Astrocyte (in vitro differentiated cells and primary cell): ENCODE data around the gene TPT1. TPM values are rescaled to one million over a fixed set of nuclear protein-coding genes. Genes with fewer than 3 reads are reported as not detected.
A peak's percentile ranks its signal among the peaks of the same experiment; 100 is the strongest.
"Not testable (repeated sequence)": the region's sequence is repeated elsewhere in the genome, so short reads cannot be mapped to it uniquely, and the experiment has no call there.

ENCODE experiments used
- DNase-seq: peaks from one replicate; pipeline ENCODE4 v3.0.0-alpha.2; 2010; ENCODE audit warnings: low read depth
- FAIRE-seq: peaks from 2 replicates; lab custom pipeline; 2011; peaks lifted over from hg19 to GRCh38; lab: Jason Lieb, UNC
- H2AFZ ChIP-seq: 2 replicates; pipeline ENCODE4 v1.6.0; 2012; ENCODE audit warnings: low read depth, low read length, inconsistent platforms
- H3K27ac ChIP-seq: 2 replicates; pipeline ENCODE4 v1.5.1; 2011; ENCODE audit warnings: low read depth, low read length, inconsistent platforms
- H3K27me3 ChIP-seq: 2 replicates; pipeline ENCODE4 v1.6.0; 2011; ENCODE audit warnings: low read length, inconsistent platforms; ENCODE audit not compliant: insufficient read depth
- H3K36me3 ChIP-seq: 2 replicates; pipeline ENCODE4 v1.5.1; 2011; ENCODE audit warnings: low read length, inconsistent platforms; ENCODE audit not compliant: insufficient read depth
- H3K4me1 ChIP-seq: 2 replicates; pipeline ENCODE4 v1.5.1; 2011; ENCODE audit warnings: low read length, inconsistent platforms; ENCODE audit not compliant: insufficient read depth
- H3K4me2 ChIP-seq: 2 replicates; pipeline ENCODE4 v1.6.0; 2012; ENCODE audit warnings: low read length, inconsistent platforms
- H3K4me3 ChIP-seq: 2 replicates; pipeline ENCODE4 v1.5.1; 2011; ENCODE audit warnings: low read depth, mild to moderate bottlenecking, low read length, inconsistent platforms; ENCODE audit not compliant: insufficient read depth
- H3K79me2 ChIP-seq: 2 replicates; pipeline ENCODE4 v1.6.0; 2012; ENCODE audit warnings: mild to moderate bottlenecking, low read length, inconsistent platforms; ENCODE audit not compliant: insufficient read depth
- H3K9ac ChIP-seq: 2 replicates; pipeline ENCODE4 v1.6.0; 2012; ENCODE audit warnings: mild to moderate bottlenecking, low read length, inconsistent platforms
- H3K9me3 ChIP-seq: 2 replicates; pipeline ENCODE4 v1.5.1; 2012; ENCODE audit warnings: low read depth, mild to moderate bottlenecking, low read length, inconsistent platforms; ENCODE audit not compliant: insufficient read depth
- H4K20me1 ChIP-seq: 2 replicates; pipeline ENCODE4 v1.6.0; 2012; ENCODE audit warnings: low read length, inconsistent platforms; ENCODE audit not compliant: insufficient read depth
- H3K27ac Mint-ChIP-seq: one replicate; pipeline ENCODE4 v1.8.0; 2021; ENCODE audit warnings: mild to moderate bottlenecking, mixed read lengths; ENCODE audit not compliant: unreplicated experiment
- H3K27me3 Mint-ChIP-seq: one replicate; pipeline ENCODE4 v1.8.0; 2021; ENCODE audit warnings: low read depth, mixed read lengths; ENCODE audit not compliant: unreplicated experiment
- H3K36me3 Mint-ChIP-seq: one replicate; pipeline ENCODE4 v1.8.0; 2021; ENCODE audit warnings: low read depth, mixed read lengths; ENCODE audit not compliant: unreplicated experiment
- H3K4me1 Mint-ChIP-seq: one replicate; pipeline ENCODE4 v1.8.0; 2021; ENCODE audit warnings: low read depth, mixed read lengths; ENCODE audit not compliant: unreplicated experiment
- H3K4me3 Mint-ChIP-seq: one replicate; pipeline ENCODE4 v1.8.0; 2021; ENCODE audit warnings: mild to moderate bottlenecking, moderate library complexity, mixed read lengths; ENCODE audit not compliant: unreplicated experiment
- H3K9me3 Mint-ChIP-seq: one replicate; pipeline ENCODE4 v1.8.0; 2021; ENCODE audit warnings: mild to moderate bottlenecking, mixed read lengths; ENCODE audit not compliant: unreplicated experiment
- CTCF ChIP-seq: IDR thresholded peaks from 2 replicates; pipeline ENCODE4 v1.5.1; 2011; ENCODE audit warnings: low read depth, mild to moderate bottlenecking, inconsistent platforms, low read length, moderate library complexity; ENCODE audit not compliant: insufficient read depth
- EZH2 ChIP-seq: IDR thresholded peaks from 2 replicates; pipeline ENCODE4 v1.6.1; 2012; ENCODE audit warnings: mild to moderate bottlenecking, low read length, inconsistent platforms; ENCODE audit not compliant: insufficient read depth
- total RNA-seq: library from RNA; stranded (reverse); gene quantifications from 2 replicates; pipeline ENCODE4 v1.2.1, GENCODE V29; 2021

Gene TPT1
- total RNA-seq, 1 donor from 2014 or later: 2,540 TPM

GRCh38 chr13:45376651-45377050, 35.7 kb upstream of the TPT1 start:
- FAIRE-seq, H3K36me3 ChIP-seq, H3K4me3 ChIP-seq, H3K4me2 ChIP-seq, H3K9me3 Mint-ChIP-seq, H3K27ac Mint-ChIP-seq, H3K4me3 Mint-ChIP-seq, H3K79me2 ChIP-seq, H3K27me3 Mint-ChIP-seq, DNase-seq, H3K4me1 Mint-ChIP-seq, H4K20me1 ChIP-seq, H3K9me3 ChIP-seq, H3K27ac ChIP-seq, H3K4me1 ChIP-seq, H2AFZ ChIP-seq, H3K27me3 ChIP-seq, H3K9ac ChIP-seq: not testable (repeated sequence)
- peaks cover 13% of the 10 kb centered on the region for H3K36me3 Mint-ChIP-seq

- Histone ChIP-seq H3K4me1 (peaks cover 5% of the 10 kb centered on the region), H3K9ac (no peak overlapping the region), H2AFZ (no peak overlapping the region), H3K79me2 (no peaks in the 10 kb centered on the region), H3K27me3 (no peaks in the 10 kb centered on the region), H3K36me3 (no peaks in the 10 kb centered on the region), H3K27ac (no peak overlapping the region), H3K9me3 (no peaks in the 10 kb centered on the region), H3K4me2 (no peak overlapping the region), H3K4me3 (no peak overlapping the region), H4K20me1 (no peaks in the 10 kb centered on the region)
- no peak overlapping the region for H3K4me3 Mint-ChIP-seq
- H3K36me3 Mint-ChIP-seq: peaks cover 13% of the 10 kb centered on the region
- no peak overlapping the region for H3K27ac Mint-ChIP-seq
- DNase-seq (peak; percentile 39), FAIRE-seq (peak; percentile 29)
- peaks cover 9% of the 10 kb centered on the region for H3K4me1 Mint-ChIP-seq
- no peaks in the 10 kb centered on the region for H3K9me3 Mint-ChIP-seq
- H3K27me3 Mint-ChIP-seq: no peaks in the 10 kb centered on the region
- TF ChIP-seq CTCF: no peak
- no peak for TF ChIP-seq EZH2
Observed at GRCh38 chr13:45374917-45375316, 33.9 kb upstream of the TPT1 start.

GRCh38 chr13:45373162-45373547, 32.2 kb upstream of the TPT1 start:
- no peaks in the 10 kb centered on the region for H3K27me3 Mint-ChIP-seq
- no peak overlapping the region for H3K9ac ChIP-seq
- H3K9me3 ChIP-seq: no peaks in the 10 kb centered on the region
- no peak for DNase-seq
- H3K4me3 ChIP-seq: no peak overlapping the region
- no peaks in the 10 kb centered on the region for H3K27me3 ChIP-seq
- H3K4me2 ChIP-seq: no peak overlapping the region
- H3K36me3 ChIP-seq: no peaks in the 10 kb centered on the region
- no peak overlapping the region for H2AFZ ChIP-seq
- H3K4me1 Mint-ChIP-seq: peaks cover 12% of the 10 kb centered on the region
- H3K9me3 Mint-ChIP-seq: no peaks in the 10 kb centered on the region
- TF ChIP-seq EZH2: no peak
- no peak for TF ChIP-seq CTCF
- peaks cover 5% of the 10 kb centered on the region for H3K4me1 ChIP-seq
- H3K4me3 Mint-ChIP-seq: no peak overlapping the region
- H3K27ac Mint-ChIP-seq: no peak overlapping the region
- H3K36me3 Mint-ChIP-seq: peaks cover 13% of the 10 kb centered on the region
- no peak overlapping the region for H3K27ac ChIP-seq
- H4K20me1 ChIP-seq: no peaks in the 10 kb centered on the region
- FAIRE-seq: no peak
- H3K79me2 ChIP-seq: no peaks in the 10 kb centered on the region
